ENCODE results near the gene LCOR. TPM values are rescaled to one million over a fixed set of nuclear protein-coding genes. Genes with fewer than 3 reads are reported as not detected.

LCOR gene
- total and polyA plus RNA-seq, 2 of the 13 experiments (the other 11 are each of a cell fraction or from before 2014, with no cell fraction given), result 12.4 to 23.7 TPM

DNA sequence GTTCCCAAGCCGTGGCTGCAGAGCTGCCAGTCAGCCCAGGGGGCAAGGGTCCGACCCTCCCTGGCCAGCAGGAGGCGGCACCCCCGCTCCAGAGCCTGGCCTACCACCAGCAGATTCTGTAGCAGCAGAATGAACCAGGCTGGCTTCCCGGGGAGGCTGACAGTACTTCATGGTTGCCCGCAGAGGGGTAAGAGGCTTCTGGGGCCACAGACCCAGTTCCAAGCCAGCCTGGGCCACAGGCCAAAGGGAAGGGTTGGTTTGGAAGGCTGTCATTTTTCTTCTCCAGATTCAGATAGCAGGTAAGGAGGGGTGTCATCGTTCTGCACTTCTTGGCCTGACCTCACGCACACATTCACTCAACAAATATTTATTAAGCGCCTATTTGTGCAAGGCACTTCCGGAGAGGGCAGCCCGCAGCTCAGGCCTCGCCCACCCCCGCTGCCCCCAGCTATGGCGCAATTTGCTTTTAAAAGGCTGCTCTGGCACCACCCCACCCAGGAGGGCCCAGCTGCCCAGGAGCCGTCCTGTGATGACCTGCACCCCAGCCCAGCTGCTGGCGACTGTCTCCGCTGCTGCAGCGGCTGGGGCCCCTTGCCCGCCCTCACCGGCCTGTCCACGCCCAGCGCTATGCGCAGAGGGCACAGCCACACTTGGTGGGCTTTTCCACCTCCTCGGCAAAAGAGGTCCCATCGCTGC, 168.5 kb downstream of the LCOR start (continued):
- TF ChIP-seq, protein P1, sequence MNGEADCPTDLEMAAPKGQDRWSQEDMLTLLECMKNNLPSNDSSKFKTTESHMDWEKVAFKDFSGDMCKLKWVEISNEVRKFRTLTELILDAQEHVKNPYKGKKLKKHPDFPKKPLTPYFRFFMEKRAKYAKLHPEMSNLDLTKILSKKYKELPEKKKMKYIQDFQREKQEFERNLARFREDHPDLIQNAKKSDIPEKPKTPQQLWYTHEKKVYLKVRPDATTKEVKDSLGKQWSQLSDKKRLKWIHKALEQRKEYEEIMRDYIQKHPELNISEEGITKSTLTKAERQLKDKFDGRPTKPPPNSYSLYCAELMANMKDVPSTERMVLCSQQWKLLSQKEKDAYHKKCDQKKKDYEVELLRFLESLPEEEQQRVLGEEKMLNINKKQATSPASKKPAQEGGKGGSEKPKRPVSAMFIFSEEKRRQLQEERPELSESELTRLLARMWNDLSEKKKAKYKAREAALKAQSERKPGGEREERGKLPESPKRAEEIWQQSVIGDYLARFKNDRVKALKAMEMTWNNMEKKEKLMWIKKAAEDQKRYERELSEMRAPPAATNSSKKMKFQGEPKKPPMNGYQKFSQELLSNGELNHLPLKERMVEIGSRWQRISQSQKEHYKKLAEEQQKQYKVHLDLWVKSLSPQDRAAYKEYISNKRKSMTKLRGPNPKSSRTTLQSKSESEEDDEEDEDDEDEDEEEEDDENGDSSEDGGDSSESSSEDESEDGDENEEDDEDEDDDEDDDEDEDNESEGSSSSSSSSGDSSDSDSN (CRISPR knock-in tag; IDR thresholded peaks at IDR 0.05), result peak; percentile 74
- TF ChIP-seq CEBPB (IDR thresholded peaks at IDR 0.05; ENCODE audit: borderline replicate concordance, low read depth, low read length), result peak; percentile 85
- peak; percentile 43; the same call in 1 of the 2 replicates for TF ChIP-seq ZNF607 (CRISPR knock-in tag; IDR thresholded peaks at IDR 0.05; ENCODE audit: borderline replicate concordance)
- TF ChIP-seq HDAC2 (CRISPR knock-in tag; IDR thresholded peaks at IDR 0.05), result peak; percentile 79
- TF ChIP-seq SP2 (CRISPR knock-in tag; IDR thresholded peaks at IDR 0.05), result 0 out of 2 replicates have a peak, but pooled peaks have one; percentile 18
- peak; percentile 36; the same call in 1 of the 2 replicates for TF ChIP-seq SOX5 (CRISPR knock-in tag; IDR thresholded peaks at IDR 0.05; ENCODE audit: borderline replicate concordance)
- TF ChIP-seq KDM5A (IDR thresholded peaks at IDR 0.05; ENCODE audit: borderline replicate concordance, low read length), result no peak
- 0 out of 2 replicates have a peak, but pooled peaks have one; percentile 24 for TF ChIP-seq CREM (IDR thresholded peaks at IDR 0.05)
- no peak for TF ChIP-seq CREM (CRISPR knock-in tag; IDR thresholded peaks at IDR 0.05)
- TF ChIP-seq TCF7 (IDR thresholded peaks at IDR 0.05; ENCODE audit: low read depth), result peak; percentile 13; the same call in 1 of the 2 replicates
- TF ChIP-seq ZNF367 (CRISPR knock-in tag; IDR thresholded peaks at IDR 0.05; ENCODE audit: borderline replicate concordance), result peak; percentile 85; the same call in 1 of the 2 replicates
- TF ChIP-seq, protein P2, sequence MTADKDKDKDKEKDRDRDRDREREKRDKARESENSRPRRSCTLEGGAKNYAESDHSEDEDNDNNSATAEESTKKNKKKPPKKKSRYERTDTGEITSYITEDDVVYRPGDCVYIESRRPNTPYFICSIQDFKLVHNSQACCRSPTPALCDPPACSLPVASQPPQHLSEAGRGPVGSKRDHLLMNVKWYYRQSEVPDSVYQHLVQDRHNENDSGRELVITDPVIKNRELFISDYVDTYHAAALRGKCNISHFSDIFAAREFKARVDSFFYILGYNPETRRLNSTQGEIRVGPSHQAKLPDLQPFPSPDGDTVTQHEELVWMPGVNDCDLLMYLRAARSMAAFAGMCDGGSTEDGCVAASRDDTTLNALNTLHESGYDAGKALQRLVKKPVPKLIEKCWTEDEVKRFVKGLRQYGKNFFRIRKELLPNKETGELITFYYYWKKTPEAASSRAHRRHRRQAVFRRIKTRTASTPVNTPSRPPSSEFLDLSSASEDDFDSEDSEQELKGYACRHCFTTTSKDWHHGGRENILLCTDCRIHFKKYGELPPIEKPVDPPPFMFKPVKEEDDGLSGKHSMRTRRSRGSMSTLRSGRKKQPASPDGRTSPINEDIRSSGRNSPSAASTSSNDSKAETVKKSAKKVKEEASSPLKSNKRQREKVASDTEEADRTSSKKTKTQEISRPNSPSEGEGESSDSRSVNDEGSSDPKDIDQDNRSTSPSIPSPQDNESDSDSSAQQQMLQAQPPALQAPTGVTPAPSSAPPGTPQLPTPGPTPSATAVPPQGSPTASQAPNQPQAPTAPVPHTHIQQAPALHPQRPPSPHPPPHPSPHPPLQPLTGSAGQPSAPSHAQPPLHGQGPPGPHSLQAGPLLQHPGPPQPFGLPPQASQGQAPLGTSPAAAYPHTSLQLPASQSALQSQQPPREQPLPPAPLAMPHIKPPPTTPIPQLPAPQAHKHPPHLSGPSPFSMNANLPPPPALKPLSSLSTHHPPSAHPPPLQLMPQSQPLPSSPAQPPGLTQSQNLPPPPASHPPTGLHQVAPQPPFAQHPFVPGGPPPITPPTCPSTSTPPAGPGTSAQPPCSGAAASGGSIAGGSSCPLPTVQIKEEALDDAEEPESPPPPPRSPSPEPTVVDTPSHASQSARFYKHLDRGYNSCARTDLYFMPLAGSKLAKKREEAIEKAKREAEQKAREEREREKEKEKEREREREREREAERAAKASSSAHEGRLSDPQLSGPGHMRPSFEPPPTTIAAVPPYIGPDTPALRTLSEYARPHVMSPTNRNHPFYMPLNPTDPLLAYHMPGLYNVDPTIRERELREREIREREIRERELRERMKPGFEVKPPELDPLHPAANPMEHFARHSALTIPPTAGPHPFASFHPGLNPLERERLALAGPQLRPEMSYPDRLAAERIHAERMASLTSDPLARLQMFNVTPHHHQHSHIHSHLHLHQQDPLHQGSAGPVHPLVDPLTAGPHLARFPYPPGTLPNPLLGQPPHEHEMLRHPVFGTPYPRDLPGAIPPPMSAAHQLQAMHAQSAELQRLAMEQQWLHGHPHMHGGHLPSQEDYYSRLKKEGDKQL (CRISPR knock-in tag; IDR thresholded peaks at IDR 0.05; ENCODE audit: low read depth), result peak; percentile 33; the same call in 1 of the 2 replicates
- TF ChIP-seq GATAD2A (CRISPR knock-in tag; IDR thresholded peaks at IDR 0.05), result peak; percentile 88
- TF ChIP-seq RBFOX2 (IDR thresholded peaks at IDR 0.05; ENCODE audit: low read depth, low read length), result peak; percentile 51
- TF ChIP-seq HNF4G (IDR thresholded peaks at IDR 0.05; ENCODE audit: borderline replicate concordance, low read depth, low read length), result no peak
- 0 out of 2 replicates have a peak, but pooled peaks have one; percentile 23 for TF ChIP-seq HNF4G (CRISPR knock-in tag; IDR thresholded peaks at IDR 0.05; ENCODE audit: borderline replicate concordance, low read depth)
- TF ChIP-seq ZNF350 (CRISPR knock-in tag; IDR thresholded peaks at IDR 0.05; ENCODE audit: borderline replicate concordance, low read depth), result peak; percentile 72; the same call in 1 of the 2 replicates
- peak; percentile 74 for TF ChIP-seq GABPB1 (CRISPR knock-in tag; IDR thresholded peaks at IDR 0.05)
- peak; percentile 50 for TF ChIP-seq SAP130 (CRISPR knock-in tag; IDR thresholded peaks at IDR 0.05; ENCODE audit: low read depth)
- peak; percentile 60; the same call in 1 of the 2 replicates for TF ChIP-seq KLF12 (CRISPR knock-in tag; IDR thresholded peaks at IDR 0.05; ENCODE audit: borderline replicate concordance)
- 0 out of 2 replicates have a peak, but pooled peaks have one; percentile 41 for TF ChIP-seq ZNF430 (CRISPR knock-in tag; IDR thresholded peaks at IDR 0.05)
- no peak for TF ChIP-seq CHD4 (IDR thresholded peaks at IDR 0.05; ENCODE audit: borderline replicate concordance, low read length)
- TF ChIP-seq HMG20A (CRISPR knock-in tag; IDR thresholded peaks at IDR 0.05; ENCODE audit: borderline replicate concordance), result peak; percentile 73; the same call in 1 of the 2 replicates
- TF ChIP-seq IRF2 (CRISPR knock-in tag; IDR thresholded peaks at IDR 0.05), result 0 out of 2 replicates have a peak, but pooled peaks have one; percentile 55
